Kidney (tissue), 14 donors: ENCODE measurements around the gene MAS1. TPM values are rescaled to one million over a fixed set of nuclear protein-coding genes. Genes with fewer than 3 reads are reported as not detected.

ENCODE experiments used
- DNase-seq, 5 donors: peaks; one replicate each; pipeline ENCODE4 v3.0.0-alpha.2; 2013 to 2020
- FAIRE-seq: peaks from 2 replicates; lab custom pipeline; 2012; peaks lifted over from hg19 to GRCh38; lab: Jason Lieb, UNC
- H3K27ac ChIP-seq, 2 donors: one replicate each; pipeline ENCODE4 v1.7.0; 2013; ENCODE audit warnings: low read depth in 2 of 2, low read length in 2 of 2, inconsistent platforms in 1 of 2
- H3K27me3 ChIP-seq: one replicate; pipeline ENCODE4 v1.7.1; 2013; ENCODE audit warnings: low read length, inconsistent platforms; ENCODE audit not compliant: control insufficient read depth, insufficient read depth
- H3K36me3 ChIP-seq, 3 donors: one replicate each; pipeline versions ENCODE4 v1.7.0 to v1.7.1; 2013; ENCODE audit warnings: low read length in 3 of 3, control low read depth in 1 of 3, inconsistent platforms in 1 of 3; ENCODE audit not compliant: insufficient read depth in 3 of 3, control insufficient read depth in 2 of 3
- H3K4me1 ChIP-seq, 3 donors: one replicate each; pipeline versions ENCODE4 v1.7.0 to v1.7.1; 2013; ENCODE audit warnings: low read length in 3 of 3, inconsistent platforms in 1 of 3, low read depth in 1 of 3; ENCODE audit not compliant: control insufficient read depth in 2 of 3, insufficient read depth in 2 of 3
- H3K4me3 ChIP-seq, 3 donors: one replicate each; pipeline versions ENCODE4 v1.7.0 to v1.8.1; 2013; ENCODE audit warnings: low read length in 3 of 3, control low read depth in 1 of 3, inconsistent platforms in 1 of 3
- H3K9ac ChIP-seq, 3 donors: one replicate each; pipeline versions ENCODE4 v1.7.0 to v1.7.1; 2013; ENCODE audit warnings: low read length in 3 of 3, control low read depth in 1 of 3, inconsistent platforms in 1 of 3
- H3K9me3 ChIP-seq, 3 donors: one replicate each; pipeline versions ENCODE4 v1.7.0 to v1.7.1; 2013; ENCODE audit warnings: low read length in 3 of 3, control low read depth in 1 of 3, inconsistent platforms in 1 of 3; ENCODE audit not compliant: control insufficient read depth in 2 of 3, insufficient read depth in 1 of 3
- intact Hi-C: fragments of 100-400 bp; cut with DNase I; formaldehyde crosslinking; loops from one replicate; pipeline ENCODE4 v1.11.1; 2022
- polyA plus RNA-seq: library from polyadenylated mRNA; stranded (reverse); fragments of 350-450 nt; fragmentation: Illumina TruSeq; extraction: RNeasy Lipid Tissue Mini Kit (QIAGEN cat#74804); gene quantifications from one replicate; pipeline ENCODE4 v1.2.3, GENCODE V29; 2014; ENCODE audit warnings: low read depth, low replicate concordance; ENCODE audit not compliant: insufficient read depth
- total RNA-seq: library from RNA; stranded (reverse); fragmentation: NEBNext Ultra II Directional; extraction: Animal tissue kit (Norgen Biotek cat#: 25700); gene quantifications from one replicate; pipeline ENCODE4 v1.2.1, GENCODE V29; 2021
- TF ChIP-seq, protein P1 (sequence below): IDR thresholded peaks from 3 replicates; pipeline ENCODE4 v1.5.1; 2012; ENCODE audit warnings: mild to moderate bottlenecking, moderate library complexity, borderline replicate concordance; ENCODE audit not compliant: insufficient read depth; ENCODE audit errors: extremely low read depth
- donor health status: control.
- donor health status: control.
- donor health status: control.
- donor health status: control.
- donor health status: control.
- donor health status: DM: yes; HTN: yes; CAD: no.
- donor health status: Normal renal cell carcinoma (clear cell type).

Gene MAS1
- total and polyA plus RNA-seq, 2 donors from 2014 or later: not detected

DNA sequence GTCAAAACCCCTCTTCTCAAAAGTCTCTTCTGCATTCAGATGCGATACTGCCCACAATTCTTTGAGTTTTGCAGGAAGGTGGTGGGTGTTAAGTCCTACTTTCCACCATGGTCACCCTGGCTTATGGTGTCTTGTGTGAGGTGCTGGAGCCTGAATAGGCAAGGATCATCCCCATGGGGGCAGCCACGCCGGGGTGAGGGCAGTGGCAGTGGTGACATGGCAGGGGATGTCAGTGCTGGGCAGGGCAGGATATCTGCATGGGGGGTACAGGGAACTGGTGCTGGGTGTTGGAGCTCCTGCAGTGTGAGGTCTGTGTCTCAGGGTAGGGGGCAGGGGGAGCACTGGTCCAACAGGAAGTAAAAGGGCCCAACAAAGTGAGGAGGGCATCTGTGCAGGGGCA, 2.3 kb downstream of the MAS1 start:
- Histone ChIP-seq H3K27me3 (no peaks in the 10 kb centered on the region), H3K4me3 (no peak overlapping the region), H3K36me3 (no peaks in the 10 kb centered on the region), H3K4me1 (no peaks in the 10 kb centered on the region), H3K9me3 (no peaks in the 10 kb centered on the region), H3K9ac (no peak overlapping the region), H3K27ac (no peak overlapping the region)
- no peak for FAIRE-seq
- TF ChIP-seq, protein P1, sequence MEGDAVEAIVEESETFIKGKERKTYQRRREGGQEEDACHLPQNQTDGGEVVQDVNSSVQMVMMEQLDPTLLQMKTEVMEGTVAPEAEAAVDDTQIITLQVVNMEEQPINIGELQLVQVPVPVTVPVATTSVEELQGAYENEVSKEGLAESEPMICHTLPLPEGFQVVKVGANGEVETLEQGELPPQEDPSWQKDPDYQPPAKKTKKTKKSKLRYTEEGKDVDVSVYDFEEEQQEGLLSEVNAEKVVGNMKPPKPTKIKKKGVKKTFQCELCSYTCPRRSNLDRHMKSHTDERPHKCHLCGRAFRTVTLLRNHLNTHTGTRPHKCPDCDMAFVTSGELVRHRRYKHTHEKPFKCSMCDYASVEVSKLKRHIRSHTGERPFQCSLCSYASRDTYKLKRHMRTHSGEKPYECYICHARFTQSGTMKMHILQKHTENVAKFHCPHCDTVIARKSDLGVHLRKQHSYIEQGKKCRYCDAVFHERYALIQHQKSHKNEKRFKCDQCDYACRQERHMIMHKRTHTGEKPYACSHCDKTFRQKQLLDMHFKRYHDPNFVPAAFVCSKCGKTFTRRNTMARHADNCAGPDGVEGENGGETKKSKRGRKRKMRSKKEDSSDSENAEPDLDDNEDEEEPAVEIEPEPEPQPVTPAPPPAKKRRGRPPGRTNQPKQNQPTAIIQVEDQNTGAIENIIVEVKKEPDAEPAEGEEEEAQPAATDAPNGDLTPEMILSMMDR: no peak
- intact Hi-C loops: no loop called here
- DNase-seq: no peak

DNA sequence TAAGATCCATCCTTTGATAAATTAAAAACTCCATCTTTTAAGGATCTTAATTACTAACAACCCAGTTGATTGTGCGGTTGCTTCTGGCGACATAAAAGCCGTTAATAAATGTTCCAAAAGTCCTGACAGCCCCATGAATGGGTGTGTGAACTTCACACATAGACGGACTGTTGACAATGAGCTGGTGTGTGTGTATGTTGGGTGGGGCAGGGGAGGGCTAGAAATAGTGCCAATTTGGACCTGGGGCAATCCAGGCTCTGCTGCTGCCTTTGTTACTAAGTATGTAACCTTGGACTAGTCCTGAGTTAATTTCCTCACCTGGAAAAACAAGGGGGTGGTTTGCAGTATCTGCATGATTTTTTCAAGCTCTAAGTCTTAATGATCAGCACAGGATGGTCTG, 4.2 kb downstream of the MAS1 start:
- Histone ChIP-seq H3K9me3 (no peaks in the 10 kb centered on the region), H3K27me3 (no peaks in the 10 kb centered on the region), H3K4me3 (no peak overlapping the region), H3K27ac (no peak overlapping the region), H3K4me1 (no peaks in the 10 kb centered on the region), H3K36me3 (no peaks in the 10 kb centered on the region), H3K9ac (no peak overlapping the region)
- intact Hi-C loops: no loop called here
- FAIRE-seq: no peak
- TF ChIP-seq, protein P1: no peak
- no peak for DNase-seq

DNA sequence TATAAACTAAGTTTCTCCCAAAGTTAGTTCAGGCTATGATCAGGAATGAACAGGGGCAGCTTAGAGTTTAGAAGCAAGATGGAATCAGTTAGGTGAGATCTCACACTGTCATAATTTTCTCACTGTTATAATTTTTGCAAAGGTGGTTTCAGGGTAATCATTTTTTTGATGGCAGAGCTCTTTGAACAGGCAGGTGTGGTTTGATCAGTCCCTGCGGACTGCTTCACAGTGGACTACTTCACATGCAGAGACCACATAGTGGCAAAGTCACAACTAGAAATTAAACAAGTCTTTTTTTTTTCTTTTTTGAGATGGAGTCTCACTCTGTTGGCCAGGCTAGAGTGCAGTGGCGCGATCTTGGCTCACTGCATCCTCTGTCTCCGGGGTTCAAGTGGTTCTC, 6.8 kb downstream of the MAS1 start:
- Histone ChIP-seq H3K9ac (no peak overlapping the region), H3K4me1 (no peaks in the 10 kb centered on the region), H3K9me3 (no peaks in the 10 kb centered on the region), H3K4me3 (no peak overlapping the region), H3K36me3 (no peaks in the 10 kb centered on the region), H3K27ac (no peak overlapping the region), H3K27me3 (no peaks in the 10 kb centered on the region)
- DNase-seq: no peak
- no peak for FAIRE-seq
- TF ChIP-seq, protein P1: no peak
- intact Hi-C loops: no loop called here

DNA sequence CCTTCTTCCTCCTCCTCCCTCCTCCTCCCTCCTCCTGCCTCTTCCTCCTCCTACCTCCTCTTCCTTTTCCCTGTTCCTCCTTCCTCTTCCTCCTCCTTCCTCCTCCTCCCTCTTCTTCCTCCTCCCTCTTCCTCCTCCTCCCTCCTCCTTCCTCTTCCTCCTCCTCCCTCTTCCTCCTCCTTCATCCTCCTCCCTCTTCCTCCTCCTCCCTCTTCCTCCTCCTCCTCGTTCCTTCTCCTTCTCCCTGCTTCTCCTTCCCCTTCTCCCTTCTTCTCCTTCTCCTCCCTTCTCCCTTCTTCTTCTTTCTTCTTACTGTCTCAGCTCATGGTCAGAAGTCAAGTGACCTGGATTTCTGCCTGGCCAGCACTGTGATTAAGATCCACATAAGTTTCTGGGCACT, 7.7 kb downstream of the MAS1 start:
- intact Hi-C loops: no loop called here
- TF ChIP-seq, protein P1: no peak
- no peaks in the 10 kb centered on the region for H3K27me3 ChIP-seq
- H3K4me3 ChIP-seq: no peak overlapping the region
- H3K9me3 ChIP-seq: no peaks in the 10 kb centered on the region
- no peaks in the 10 kb centered on the region for H3K36me3 ChIP-seq
- FAIRE-seq: no peak
- no peak overlapping the region for H3K27ac ChIP-seq
- no peak for DNase-seq
- H3K4me1 ChIP-seq: no peaks in the 10 kb centered on the region
- no peak overlapping the region for H3K9ac ChIP-seq
